GM18508 (cell line): ENCODE results near the gene MAPK10.
"Not testable (repeated sequence)": the region's sequence is repeated elsewhere in the genome, so short reads cannot be mapped to it uniquely, and the experiment has no call there.

Source experiments
- ATAC-seq: cut with Tn5 transposase; IDR thresholded peaks from one replicate; pipeline ENCODE4 v1.9.1; 2021; ENCODE audit warnings: moderate number of reproducible peaks; ENCODE audit not compliant: insufficient read depth, unreplicated experiment

Gene MAPK10

DNA sequence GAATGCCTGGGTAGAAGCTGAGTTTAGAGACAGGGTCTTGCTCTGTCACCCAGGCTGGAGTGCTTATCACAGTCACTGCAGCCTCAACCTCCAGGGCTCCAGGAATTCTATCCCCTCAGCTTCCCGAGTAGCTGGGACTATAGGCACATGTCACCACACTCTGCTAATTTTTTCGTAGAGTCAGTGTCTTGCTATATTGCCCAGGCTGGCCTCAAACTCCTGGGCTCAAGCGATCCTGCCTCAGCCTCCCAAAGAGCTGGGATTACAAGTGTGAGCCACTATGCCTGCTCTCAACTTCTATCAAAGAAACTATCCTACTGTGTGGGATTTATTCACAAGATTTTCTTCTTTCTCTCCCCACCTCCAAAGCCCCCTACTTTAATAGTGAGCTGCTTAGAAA lies 15.7 kb downstream of the MAPK10 start:
- no peak for ATAC-seq

GRCh38 chr4:86338989-86339388 lies 20.9 kb downstream of the MAPK10 start:
- no peak for ATAC-seq

- ATAC-seq: no peak
Observed at GRCh38 chr4:86338521-86338920, 21.3 kb downstream of the MAPK10 start.

DNA sequence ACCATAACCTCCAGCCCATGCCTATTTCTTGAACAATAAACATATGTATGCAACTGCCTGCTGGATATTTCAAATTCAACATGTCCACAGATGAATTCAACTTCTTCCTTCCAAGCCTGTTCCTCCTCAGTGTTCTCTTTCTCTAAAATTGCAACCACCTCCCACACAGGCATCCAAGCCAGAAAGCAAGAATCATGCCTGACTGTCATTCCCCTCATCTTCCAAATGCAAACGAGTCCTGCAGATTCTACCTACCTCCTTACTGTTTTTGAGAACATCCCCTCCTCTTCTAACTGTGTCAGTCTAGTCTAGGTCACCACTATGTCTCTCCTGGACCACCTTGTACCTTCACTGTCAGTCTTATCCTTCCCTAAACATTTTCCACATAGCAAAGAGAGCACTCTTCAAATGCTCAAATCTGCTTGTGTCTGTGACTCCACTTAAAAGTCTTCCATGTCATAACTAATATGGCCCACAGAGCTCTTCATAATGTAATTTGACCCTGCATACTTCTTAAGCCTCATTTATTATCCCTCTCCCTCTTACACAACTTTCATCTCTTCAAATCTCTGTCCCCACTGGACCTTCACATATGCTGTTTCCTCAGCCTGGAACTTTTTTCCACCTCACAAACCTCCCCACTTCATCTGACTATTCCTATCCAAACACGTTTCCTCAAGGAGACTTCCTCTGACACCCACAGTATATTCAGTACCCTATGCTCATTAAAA lies 25.7 kb downstream of the MAPK10 start:
- no peak for ATAC-seq

GRCh38 chr4:86333236-86333635 lies 26.6 kb downstream of the MAPK10 start:
- ATAC-seq: no peak

DNA sequence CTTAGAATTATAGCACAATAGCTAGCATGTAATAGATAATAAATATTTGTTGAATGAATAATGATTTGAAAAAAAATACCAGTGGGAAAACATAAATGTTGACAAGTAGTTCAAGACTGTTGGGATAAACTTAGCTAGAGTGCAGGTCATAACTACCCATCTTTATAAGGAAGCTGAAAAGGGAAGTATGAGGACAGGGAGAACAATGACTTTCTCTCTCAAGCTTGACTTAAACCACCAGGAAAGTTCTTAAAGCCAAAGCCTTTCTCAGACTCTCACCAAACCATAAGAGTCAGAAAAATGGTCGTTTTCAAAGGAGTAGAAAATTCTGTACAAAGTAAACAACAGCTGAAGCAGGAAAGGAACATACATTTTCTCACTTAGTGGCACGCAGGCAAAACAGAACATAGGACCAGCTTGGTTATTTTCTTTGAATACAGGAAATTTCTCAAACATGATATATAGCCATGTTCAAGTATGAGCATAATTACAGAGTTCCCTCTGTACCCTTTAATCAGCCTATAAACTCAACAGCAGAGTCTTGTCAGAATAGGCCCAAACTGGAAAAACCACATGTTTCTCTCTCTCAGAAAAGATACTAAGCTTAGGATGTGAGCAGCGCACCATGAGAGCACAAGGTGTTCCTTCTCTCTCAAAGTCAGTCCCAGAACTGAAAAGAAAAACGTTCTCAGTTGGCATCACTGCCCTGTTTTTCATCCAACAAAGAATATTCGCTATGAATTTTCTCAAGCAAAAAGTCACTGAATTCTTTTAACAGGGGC lies 28.7 kb downstream of the MAPK10 start:
- no peak for ATAC-seq

GRCh38 chr4:86330411-86330810 lies 29.4 kb downstream of the MAPK10 start:
- not testable (repeated sequence) for ATAC-seq

GRCh38 chr4:86329431-86329830 lies 30.4 kb downstream of the MAPK10 start:
- ATAC-seq: no peak

DNA sequence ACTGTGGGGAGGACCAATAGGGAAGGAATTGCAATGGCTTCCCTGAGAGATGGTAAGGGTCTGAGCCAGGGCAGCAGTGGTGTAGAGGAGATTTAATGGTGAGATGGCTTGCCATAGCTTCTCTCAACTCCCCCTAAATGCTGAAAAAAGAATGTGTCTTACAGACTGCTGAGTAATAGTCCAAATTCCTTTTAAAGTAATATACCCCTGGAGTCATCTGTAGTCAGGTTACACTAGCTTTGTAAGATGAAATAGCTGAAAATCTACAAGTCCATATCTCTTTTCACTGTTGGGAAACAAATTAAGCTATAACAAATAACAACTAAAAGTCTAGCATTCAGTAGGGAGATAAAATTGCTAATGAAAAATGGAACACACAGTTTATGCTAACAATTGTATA lies 33.5 kb downstream of the MAPK10 start:
- ATAC-seq: no peak

DNA sequence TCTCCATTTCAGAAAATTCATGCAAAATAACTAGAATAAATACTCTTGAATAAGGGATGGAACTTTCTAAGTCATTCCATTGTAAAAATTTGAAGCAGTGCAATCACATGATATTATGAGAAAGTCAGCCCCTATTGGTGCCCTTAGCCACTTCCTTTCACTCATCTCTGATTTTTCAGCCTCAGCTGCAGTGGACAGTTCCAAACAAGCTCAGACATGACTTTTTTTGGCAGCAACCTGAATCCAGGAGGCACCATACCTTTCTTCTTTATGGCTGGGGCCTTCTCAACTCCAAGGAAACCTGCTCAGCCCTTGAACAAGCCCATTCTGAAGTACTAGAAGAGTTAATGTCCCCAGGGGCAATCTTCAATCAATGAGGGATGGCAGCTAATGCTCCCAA lies 40.5 kb downstream of the MAPK10 start:
- no peak for ATAC-seq

DNA sequence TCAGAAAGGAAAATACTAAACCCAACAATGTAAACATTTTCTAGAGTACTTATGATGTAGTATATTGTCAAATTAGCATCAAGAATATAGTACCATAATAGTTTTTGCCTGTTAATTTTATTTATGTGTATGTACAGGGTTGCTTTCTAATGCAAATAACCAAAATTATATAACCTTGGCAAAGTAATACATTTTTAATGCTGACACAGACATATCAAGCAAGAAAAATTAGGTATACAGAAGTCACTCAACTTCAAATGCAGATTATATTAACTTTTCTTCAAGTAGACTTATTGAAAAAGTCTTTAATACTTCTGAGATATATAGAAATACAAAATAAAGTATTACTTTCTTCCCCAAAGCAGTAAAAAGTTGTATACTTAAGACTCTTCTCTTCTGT lies 44.3 kb downstream of the MAPK10 start:
- no peak for ATAC-seq

DNA sequence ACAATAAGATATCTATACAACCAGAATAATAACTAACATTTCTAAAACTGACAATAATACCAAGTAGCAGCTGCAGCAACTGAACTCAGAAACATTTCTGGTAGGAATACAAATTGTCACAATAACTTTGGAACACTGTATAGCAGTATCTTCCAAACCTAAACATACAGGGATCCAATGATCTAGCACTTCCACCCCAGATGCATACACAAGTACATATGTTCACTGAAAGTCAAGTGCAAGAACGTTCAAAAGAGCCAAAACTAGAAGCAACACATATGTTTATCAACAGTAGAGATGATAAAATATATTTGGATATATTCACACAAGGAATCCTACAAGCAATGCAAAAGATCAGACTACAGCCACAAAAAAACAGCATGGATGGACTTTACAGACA lies 46.2 kb downstream of the MAPK10 start:
- ATAC-seq: no peak

GRCh38 chr4:86307432-86307831 lies 52.4 kb downstream of the MAPK10 start:
- no peak for ATAC-seq

DNA sequence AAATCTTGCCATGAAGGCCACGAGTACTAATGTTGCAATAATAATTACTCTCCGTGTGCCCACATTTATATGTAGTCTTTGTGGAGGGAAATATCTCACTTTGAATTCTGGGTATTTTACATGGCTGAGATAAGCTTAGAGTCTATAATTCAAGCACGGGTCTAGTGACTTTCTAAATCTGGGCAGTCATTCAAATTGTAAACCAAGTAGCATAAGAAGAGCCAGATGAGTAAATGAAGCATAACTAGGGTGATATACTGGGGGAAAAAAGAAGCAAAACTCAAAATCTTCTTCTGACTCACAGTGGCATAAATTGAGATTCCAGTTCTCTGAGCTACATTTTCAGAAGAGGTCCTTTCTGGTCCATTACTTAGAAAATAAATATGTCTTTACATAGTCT lies 53.0 kb downstream of the MAPK10 start:
- no peak for ATAC-seq

DNA sequence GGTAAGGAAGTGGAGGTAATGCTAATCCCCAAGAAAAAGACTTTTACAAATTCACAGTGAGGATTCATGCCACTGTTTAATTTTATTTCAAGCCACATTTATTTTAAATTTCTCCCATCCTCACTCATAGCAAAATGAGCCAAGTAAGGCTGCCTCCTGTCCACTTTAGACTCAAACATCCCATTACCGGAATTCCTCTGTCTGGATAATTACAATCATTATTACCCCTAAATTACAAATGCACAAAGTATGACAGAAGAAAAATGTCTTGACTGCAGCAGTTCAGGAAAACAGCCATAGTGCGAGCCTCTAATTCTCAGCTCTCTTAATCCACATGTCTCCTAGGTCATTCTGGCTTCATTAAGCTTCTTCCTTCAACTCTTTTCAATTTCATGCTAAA lies 57.0 kb downstream of the MAPK10 start:
- ATAC-seq: no peak

DNA sequence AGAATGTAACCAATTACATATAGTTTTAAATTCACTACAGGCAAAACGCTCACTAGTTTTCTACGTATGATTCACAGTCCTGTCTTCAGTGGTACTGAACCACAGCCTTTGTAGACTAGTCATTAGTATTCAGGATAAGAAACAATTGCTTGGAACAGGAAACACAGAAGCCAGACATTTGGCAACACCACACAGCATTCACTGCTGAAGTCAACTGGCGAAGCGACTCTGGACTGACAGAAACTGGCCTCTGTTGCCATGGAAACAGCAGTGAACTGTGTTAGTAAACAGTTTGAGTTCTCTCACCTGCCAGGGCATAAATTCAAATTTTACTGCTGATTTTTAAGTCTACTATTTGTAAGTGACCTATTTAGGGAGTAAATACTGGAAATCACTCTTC lies 57.6 kb downstream of the MAPK10 start:
- ATAC-seq: no peak

DNA sequence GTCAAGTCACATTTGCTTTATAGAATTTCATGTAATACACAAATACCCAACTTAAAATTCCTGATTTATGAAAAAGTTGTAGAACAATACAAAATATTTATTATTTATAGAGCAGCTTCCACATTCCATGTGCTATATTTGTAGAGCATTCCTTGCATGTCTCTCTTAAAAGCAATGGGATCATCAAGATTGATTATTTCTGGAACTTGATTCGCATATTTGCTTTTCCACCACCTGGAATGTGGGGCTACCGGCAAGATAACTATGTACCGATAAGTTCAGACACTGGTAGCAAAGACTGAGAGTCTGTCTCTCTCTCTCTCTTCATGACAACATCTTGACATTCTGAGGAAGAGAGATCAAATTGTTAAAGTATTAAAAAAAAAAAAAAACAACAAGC lies 59.3 kb downstream of the MAPK10 start:
- ATAC-seq: no peak

DNA sequence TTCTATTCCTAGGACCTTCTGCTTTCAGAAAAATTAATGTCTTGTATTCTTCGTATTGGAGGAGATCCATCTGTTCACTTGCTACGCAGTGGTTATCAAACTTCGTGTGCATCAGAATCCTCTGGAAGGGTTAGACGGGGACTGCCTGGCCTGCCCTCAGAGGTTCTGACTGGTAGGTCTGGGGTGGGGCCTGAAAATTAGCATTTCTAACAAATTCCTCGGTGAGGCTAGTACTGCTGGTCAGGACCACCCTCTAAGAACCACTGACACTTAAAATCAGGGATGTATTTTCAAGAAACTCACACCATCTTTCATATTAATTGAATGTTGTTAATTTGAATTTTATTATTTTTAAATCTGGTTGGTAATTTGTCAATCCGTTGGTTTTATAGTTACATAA lies 63.0 kb downstream of the MAPK10 start:
- no peak for ATAC-seq

DNA sequence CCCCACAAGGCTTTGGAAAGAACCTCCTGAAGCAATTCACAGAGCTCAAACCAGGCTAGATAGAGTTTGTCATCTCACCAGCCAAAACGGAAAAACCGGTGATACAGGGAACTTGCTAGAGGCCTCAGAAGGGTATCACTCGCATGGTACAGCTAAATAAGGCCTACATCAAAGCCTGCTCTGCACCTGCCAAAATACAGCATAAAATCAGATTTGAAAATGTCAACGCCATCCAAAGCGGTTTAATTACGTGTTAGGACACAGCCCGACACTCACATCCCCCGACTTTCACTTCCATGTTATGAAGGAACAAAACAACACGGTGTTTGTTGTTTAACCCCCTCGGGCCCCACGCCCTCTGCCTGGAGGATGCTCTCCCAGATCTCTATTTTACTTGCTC lies 65.0 kb downstream of the MAPK10 start:
- no peak for ATAC-seq

- no peak for ATAC-seq
Observed at GRCh38 chr4:86291180-86291579, 68.7 kb downstream of the MAPK10 start.

DNA sequence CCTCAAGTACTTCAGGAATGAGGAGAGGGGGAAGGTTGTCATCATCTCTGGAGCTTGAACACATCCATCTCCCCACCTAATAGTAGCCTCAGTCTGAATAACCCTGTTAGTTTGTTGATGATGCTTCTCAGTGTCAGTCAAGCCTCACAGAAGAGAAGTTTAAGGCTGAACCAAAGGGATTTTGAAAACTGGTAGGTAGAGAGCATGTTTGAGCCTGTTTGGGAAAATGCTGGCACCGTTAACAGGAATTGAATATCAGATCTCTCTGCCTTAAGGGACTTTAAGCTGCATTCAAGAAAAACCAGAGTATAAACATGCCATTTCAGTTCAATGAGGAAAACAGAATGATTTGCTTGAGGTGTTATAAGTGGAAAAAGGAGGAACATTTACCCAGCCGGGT lies 73.1 kb downstream of the MAPK10 start:
- no peak for ATAC-seq

- ATAC-seq: no peak
Observed at GRCh38 chr4:86283371-86283770, 76.5 kb downstream of the MAPK10 start.
